Neural cell (in vitro differentiated cells): ENCODE data around the gene ADGRD2. TPM values are rescaled to one million over a fixed set of nuclear protein-coding genes. Genes with fewer than 3 reads are reported as not detected.

Experiments used
- H2AFZ ChIP-seq: fragments of 200-600, 300-800 bp; sonication (generic), shearing (Covaris generic); 2 replicates; pipeline ENCODE4 v1.6.0; 2014; ENCODE audit warnings: low read depth, mild to moderate bottlenecking, antibody characterized with exemption, low read length, moderate library complexity
- H3F3A ChIP-seq: fragments of 200-600 bp; shearing (Covaris generic); 2 replicates; pipeline ENCODE4 v1.6.1; 2016; ENCODE audit warnings: mild to moderate bottlenecking, moderate library complexity, mixed read lengths, antibody characterized with exemption, low read length; ENCODE audit not compliant: insufficient read depth, poor library complexity, severe bottlenecking
- H3K27ac ChIP-seq: fragments of 200-600, 300-800 bp; sonication (generic), shearing (Covaris generic); 2 replicates; pipeline ENCODE4 v1.5.1; 2014; ENCODE audit warnings: mild to moderate bottlenecking, low read length, moderate library complexity
- H3K27me3 ChIP-seq: fragments of 300-800, 200-600 bp; sonication (generic), shearing (Covaris generic); 2 replicates; pipeline ENCODE4 v1.6.0; 2014; ENCODE audit warnings: mild to moderate bottlenecking, low read depth, low read length, moderate library complexity; ENCODE audit not compliant: insufficient read depth
- H3K36me3 ChIP-seq: fragments of 300-800, 200-600 bp; sonication (generic), shearing (Covaris generic); 2 replicates; pipeline ENCODE4 v1.5.1; 2014; ENCODE audit warnings: mild to moderate bottlenecking, antibody characterized with exemption, low read length, moderate library complexity; ENCODE audit not compliant: insufficient read depth
- H3K4me2 ChIP-seq: fragments of 300-800, 200-600 bp; sonication (generic), shearing (Covaris generic); 2 replicates; pipeline ENCODE4 v1.6.0; 2014; ENCODE audit warnings: mild to moderate bottlenecking, low read length
- H3K4me3 ChIP-seq: fragments of 300-800, 200-600 bp; sonication (generic), shearing (Covaris generic); 2 replicates; pipeline ENCODE4 v1.5.1; 2014; ENCODE audit warnings: mild to moderate bottlenecking, low read length, moderate library complexity
- H3K79me2 ChIP-seq: fragments of 200-600 bp; shearing (Covaris generic); replicated peaks from 2 replicates; pipeline ENCODE4 v1.6.0; 2014; ENCODE audit warnings: mild to moderate bottlenecking, low read length, moderate library complexity; ENCODE audit not compliant: insufficient read depth
- H3K9ac ChIP-seq: fragments of 300-800, 200-600 bp; sonication (generic), shearing (Covaris generic); 2 replicates; pipeline ENCODE4 v1.6.1; 2016; ENCODE audit warnings: mild to moderate bottlenecking, low read length, mixed read lengths
- H3K9me2 ChIP-seq: fragments of 200-600 bp; shearing (Covaris generic); 2 replicates; pipeline ENCODE4 v1.6.1; 2016; ENCODE audit warnings: mild to moderate bottlenecking, low read length, mixed read lengths; ENCODE audit not compliant: insufficient read depth
- H3K9me3 ChIP-seq: fragments of 200-600, 300-800 bp; sonication (generic), shearing (Covaris generic); 2 replicates; pipeline ENCODE4 v1.6.1; 2016; ENCODE audit warnings: mild to moderate bottlenecking, mixed run types, low read length, moderate library complexity, mixed read lengths
- H4K20me1 ChIP-seq: fragments of 200-600 bp; shearing (Covaris generic); 2 replicates; pipeline ENCODE4 v1.6.1; 2016; ENCODE audit warnings: mild to moderate bottlenecking, mixed run types; ENCODE audit not compliant: insufficient read depth
- CTCF ChIP-seq: fragments of 450-650 bp; IDR thresholded peaks from 2 replicates; pipeline ENCODE4 v1.5.1; 2014; ENCODE audit warnings: antibody characterized with exemption, mild to moderate bottlenecking, moderate library complexity; ENCODE audit not compliant: poor library complexity, severe bottlenecking
- EP300 ChIP-seq: fragments of 450-650 bp; conservative IDR thresholded peaks from 2 replicates; pipeline ENCODE4 v1.6.1; 2014; ENCODE audit warnings: antibody characterized with exemption, mild to moderate bottlenecking, moderate library complexity; ENCODE audit not compliant: poor library complexity, severe bottlenecking
- EZH2 ChIP-seq: fragments of 200-600, 300-800 bp; shearing (Covaris generic), sonication (generic); IDR thresholded peaks from 2 replicates; pipeline ENCODE4 v1.6.1; 2014; ENCODE audit warnings: antibody characterized with exemption, low read length, borderline replicate concordance, mild to moderate bottlenecking; ENCODE audit not compliant: insufficient read depth, poor library complexity, severe bottlenecking
- MXI1 ChIP-seq: fragments of 450-650 bp; conservative IDR thresholded peaks from 2 replicates; pipeline ENCODE4 v1.6.1; 2014; ENCODE audit warnings: antibody characterized with exemption, mild to moderate bottlenecking; ENCODE audit not compliant: poor library complexity, severe bottlenecking
- POLR2AphosphoS5 ChIP-seq: IDR thresholded peaks from 2 replicates; pipeline ENCODE4 v1.6.1; 2012
- RAD21 ChIP-seq: fragments of 450-650 bp; conservative IDR thresholded peaks from 2 replicates; pipeline ENCODE4 v1.6.1; 2014; ENCODE audit warnings: antibody characterized with exemption, mild to moderate bottlenecking, moderate library complexity
- REST ChIP-seq: IDR thresholded peaks from 2 replicates; pipeline ENCODE4 v1.6.1; 2012; ENCODE audit warnings: borderline replicate concordance
- SMC3 ChIP-seq: fragments of 450-650 bp; conservative IDR thresholded peaks from 2 replicates; pipeline ENCODE4 v1.6.1; 2014; ENCODE audit warnings: antibody characterized with exemption, mild to moderate bottlenecking, moderate library complexity; ENCODE audit not compliant: poor library complexity
- TAF1 ChIP-seq: IDR thresholded peaks from 2 replicates; pipeline ENCODE4 v1.6.1; 2012; ENCODE audit warnings: low read depth
- polyA plus RNA-seq: library from polyadenylated mRNA; depleted of rRNA; stranded (reverse); fragments of >200 nt; gene quantifications from 2 replicates; pipeline ENCODE4 v1.2.3, GENCODE V29; 2014

Gene ADGRD2
- polyA plus RNA-seq, 1 donor from 2014 or later = not detected

- Histone ChIP-seq H4K20me1 (no peaks in the 10 kb centered on the region), H3K36me3 (no peaks in the 10 kb centered on the region), H3F3A (no peaks in the 10 kb centered on the region), H3K27ac (no peak overlapping the region), H3K9me2 (no peaks in the 10 kb centered on the region), H3K79me2 (no peaks in the 10 kb centered on the region), H3K4me3 (no peak overlapping the region), H3K9me3 (no peaks in the 10 kb centered on the region), H3K9ac (no peak overlapping the region), H3K27me3 (no peaks in the 10 kb centered on the region), H2AFZ (no peak overlapping the region), H3K4me2 (no peak overlapping the region)
- TF ChIP-seq POLR2AphosphoS5 (no peak), MXI1 (no peak), REST (no peak), SMC3 (no peak), CTCF (no peak), TAF1 (no peak), RAD21 (no peak), EZH2 (no peak), EP300 (no peak)
Measured at GRCh38 chr9:124465736-124466135, 15.5 kb downstream of the ADGRD2 start.

- Histone ChIP-seq H4K20me1 (no peaks in the 10 kb centered on the region), H3K9me3 (no peaks in the 10 kb centered on the region), H3K79me2 (no peaks in the 10 kb centered on the region), H2AFZ (no peak overlapping the region), H3F3A (no peaks in the 10 kb centered on the region), H3K4me3 (no peak overlapping the region), H3K36me3 (no peaks in the 10 kb centered on the region), H3K9me2 (no peaks in the 10 kb centered on the region), H3K9ac (no peak overlapping the region), H3K27ac (no peak overlapping the region), H3K27me3 (no peaks in the 10 kb centered on the region), H3K4me2 (no peak overlapping the region)
- TF ChIP-seq SMC3 (no peak), EP300 (no peak), MXI1 (no peak), CTCF (no peak)
Measured at GRCh38 chr9:124467410-124468060, 17.3 kb downstream of the ADGRD2 start.
